A549 treated with GW870086 at 1 μM for 4 hours (cell line): ENCODE data around the gene AURKAIP1. TPM values are rescaled to one million over a fixed set of nuclear protein-coding genes. Genes with fewer than 3 reads are reported as not detected.

Source experiments
- total RNA-seq: library from RNA; stranded (reverse); fragments of 200-300 nt; extraction: Qiagen RNA extraction; gene quantifications from 5 replicates; pipeline ENCODE4 v1.2.3, GENCODE V29; 2022; ENCODE audit warnings: low read depth

Gene AURKAIP1
- 110 to 188 TPM (median 169 TPM) in 5 replicates for total RNA-seq

GRCh38 chr1:1374929-1375662 lies at the start of gene AURKAIP1:
AURKAIP1 (minus strand) TSS chr1:1375207; CDS start chr1:1374756, 451 bp downstream.

DNA sequence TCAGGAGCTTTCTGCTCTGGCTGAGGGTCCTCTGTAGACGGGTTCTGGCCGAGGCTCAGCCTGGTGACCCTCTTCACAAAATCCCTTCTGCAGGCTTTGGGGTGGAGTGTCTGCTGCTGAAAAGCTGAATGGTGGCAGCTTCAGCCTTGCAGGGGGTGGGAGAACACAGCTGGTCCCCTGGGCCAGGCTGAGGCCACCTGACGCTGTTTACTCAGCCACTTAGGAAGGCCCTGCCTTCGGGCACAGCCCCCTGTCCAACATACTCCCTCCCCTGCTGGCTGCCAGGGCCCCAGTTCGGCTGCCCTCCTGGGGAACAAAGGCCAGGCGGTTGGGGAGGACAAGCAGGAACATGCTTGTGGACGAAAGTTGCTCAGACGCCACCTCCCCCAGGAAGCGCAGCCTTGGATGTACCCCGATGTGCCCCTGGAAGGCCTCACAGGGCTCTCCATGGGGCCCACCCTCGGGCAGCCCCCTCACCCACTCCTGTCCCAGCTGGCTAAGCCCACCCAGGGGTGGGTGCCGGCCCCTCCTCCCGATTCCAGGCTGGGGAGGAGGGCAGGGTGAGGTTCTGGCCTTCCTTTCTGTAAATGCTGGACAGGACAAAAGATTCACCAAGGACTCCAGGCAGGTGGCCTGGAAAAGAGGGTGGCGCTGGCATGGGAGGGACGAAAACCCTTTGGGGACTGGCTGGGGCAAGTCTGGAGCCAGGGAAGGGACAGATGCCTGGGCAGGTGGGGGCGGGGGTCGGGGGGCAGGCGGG lies 46.3 kb upstream of the AURKAIP1 start, which contains the start of gene ANKRD65:
TSS of gene ANKRD65 (minus strand) at position 130 of the 760 bp plus-strand sequence. CDS start 271 bp downstream, outside the sequence.

DNA sequence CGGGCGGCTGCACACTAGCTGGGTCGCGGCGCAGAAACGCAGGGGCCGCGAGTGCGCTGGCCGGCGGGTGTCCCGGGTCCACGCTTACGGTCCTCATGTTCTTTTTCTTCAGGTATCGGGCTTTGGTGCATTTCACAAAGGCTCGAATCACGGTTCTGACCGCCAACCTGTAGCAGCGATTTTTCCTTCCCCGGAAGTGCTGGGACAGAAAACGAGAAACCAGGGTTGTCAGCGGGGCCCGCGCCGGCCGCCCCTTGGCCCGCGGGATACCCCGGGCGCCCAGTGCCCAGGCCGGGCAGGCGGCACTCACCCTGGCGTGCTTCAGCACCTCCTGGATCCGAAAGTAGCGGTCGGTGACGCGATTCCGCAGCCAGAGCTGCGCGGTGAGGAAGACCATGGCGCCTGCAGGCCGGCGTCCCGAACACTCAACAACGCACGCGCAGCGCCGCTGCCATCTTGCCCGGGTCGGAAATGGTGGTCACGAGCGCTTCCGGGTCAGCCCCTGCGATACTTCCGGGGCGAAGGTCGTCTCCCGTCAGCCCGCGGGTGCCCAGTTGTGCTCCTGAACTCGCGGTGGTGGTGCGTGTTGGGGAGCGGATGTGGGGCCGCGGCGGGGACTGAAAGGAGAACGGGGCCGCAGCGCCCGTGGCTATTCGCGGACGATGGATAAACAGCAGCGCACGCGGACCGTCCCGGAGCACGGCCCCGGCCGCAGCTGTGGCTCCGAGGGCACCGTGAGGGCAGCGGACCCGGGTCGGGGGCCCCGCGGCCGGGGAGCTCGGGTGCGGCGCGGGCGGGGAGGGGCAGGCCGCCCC lies 32.0 kb upstream of the AURKAIP1 start, which contains the start of gene MRPL20:
TSS of gene MRPL20 (minus strand) at position 473 of the 815 bp plus-strand sequence. CDS start at position 397, 76 bp downstream.

GRCh38 chr1:1399187-1399871 lies 24.3 kb upstream of the AURKAIP1 start, which contains the start of gene CCNL2:
CCNL2 (minus strand) TSS chr1:1399335; CDS start chr1:1399306, 29 bp downstream.

DNA sequence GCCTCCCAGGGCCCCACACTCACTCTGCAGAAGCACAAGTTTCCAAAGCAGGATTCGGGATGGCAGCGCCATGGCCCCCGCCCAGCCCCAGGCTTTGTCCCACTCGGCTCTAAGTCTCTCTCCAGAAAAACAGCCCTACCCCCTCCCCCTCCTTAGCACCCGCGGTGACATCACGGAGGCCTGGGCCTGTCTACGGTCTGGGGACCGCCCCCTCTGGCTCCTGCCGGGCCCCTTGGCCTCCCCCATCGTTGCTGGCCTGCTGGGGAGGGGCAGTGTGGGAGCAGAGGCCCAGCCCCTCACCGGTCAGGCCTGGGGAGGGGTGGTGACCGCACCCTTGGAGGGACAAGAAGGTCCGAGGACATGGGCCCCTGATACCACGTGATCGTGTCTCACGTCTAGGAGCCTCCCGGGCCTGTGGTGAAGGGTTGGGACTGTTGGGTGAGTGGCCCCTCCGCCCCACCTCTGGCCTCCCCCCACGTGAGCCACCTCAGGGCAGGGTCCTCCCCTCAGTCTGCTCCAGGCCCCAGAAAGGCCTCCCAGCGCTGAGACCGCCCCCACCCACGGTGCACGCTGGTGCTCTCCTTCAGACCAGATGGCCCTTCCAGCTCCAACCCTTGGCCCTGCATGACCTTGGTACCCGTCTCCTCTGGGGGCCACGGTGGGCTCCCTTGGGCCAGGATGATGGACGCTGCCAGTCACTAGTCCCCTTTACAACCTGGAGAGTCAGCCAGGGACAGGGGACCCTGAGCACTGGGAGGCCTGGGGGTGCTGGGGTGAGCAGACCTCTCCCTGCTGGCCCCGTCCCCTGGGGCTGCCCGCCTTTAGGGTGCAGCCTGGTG lies 16.4 kb downstream of the AURKAIP1 start, which contains the start of gene MXRA8:
TSS of gene MXRA8 (minus strand) at position 123 of the 839 bp plus-strand sequence. CDS start at position 72, 51 bp downstream.

GRCh38 chr1:1349256-1350012 lies 25.6 kb downstream of the AURKAIP1 start, which contains the start of gene DVL1:
DVL1 (minus strand) TSS chr1:1349418; CDS start chr1:1349065, 353 bp downstream.

GRCh38 chr1:1331068-1331965 lies 43.7 kb downstream of the AURKAIP1 start, which contains the start of gene TAS1R3:
TAS1R3 (plus strand) TSS chr1:1331280; CDS start chr1:1331346, 66 bp downstream.

DNA sequence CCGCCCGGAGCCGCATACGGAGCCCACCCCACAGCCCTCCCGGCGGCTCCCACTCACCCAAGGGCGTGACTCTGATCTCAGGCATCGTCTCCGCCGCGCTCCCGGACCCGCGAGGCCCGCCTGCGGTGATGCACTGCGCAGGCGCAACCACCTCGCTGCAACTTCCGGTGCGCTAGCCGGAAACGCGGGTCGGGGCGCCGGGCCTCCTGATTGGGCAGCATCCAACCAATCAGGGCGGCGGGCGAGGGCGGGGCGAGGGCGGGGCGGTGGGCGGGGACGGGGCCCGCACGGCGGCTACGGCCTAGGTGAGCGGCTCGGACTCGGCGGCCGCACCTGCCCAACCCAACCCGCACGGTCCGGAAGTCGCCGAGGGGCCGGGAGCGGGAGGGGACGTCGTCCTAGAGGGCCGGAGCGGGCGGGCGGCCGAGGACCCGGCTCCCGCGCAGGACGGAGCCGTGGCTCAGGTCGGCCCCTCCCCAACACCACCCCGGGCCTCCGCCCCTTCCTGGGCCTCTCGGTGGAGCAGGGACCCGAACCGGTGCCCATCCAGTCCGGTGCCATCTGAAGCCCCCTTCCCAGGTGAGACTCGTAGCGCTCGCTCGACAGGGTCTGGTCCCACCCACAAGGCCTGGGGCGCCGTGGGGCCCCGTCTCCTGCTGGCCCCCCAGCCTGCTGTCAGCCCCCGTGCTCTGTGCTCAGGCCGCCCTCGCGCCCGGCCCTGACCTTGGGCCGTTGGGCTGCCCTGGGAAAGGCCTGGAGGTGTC lies 50.3 kb downstream of the AURKAIP1 start, which contains the start of the genes CPTP and INTS11:
TSS of gene CPTP (plus strand) at position 279 of the 764 bp plus-strand sequence. CDS start 2,109 bp downstream, outside the sequence.
TSS of gene INTS11 (minus strand) at position 137 of the 764 bp plus-strand sequence. CDS start at position 85, 52 bp downstream.

Other genes starting within 250 kb of the AURKAIP1 start
- not detected in 5 replicates for gene TTLL10, start 201.3 kb downstream of the AURKAIP1 start, total RNA-seq
- gene TNFRSF18, start 168.6 kb downstream of the AURKAIP1 start, total RNA-seq, result 0.14 to 0.19 TPM in 2 of 5 replicates, not detected in the others
- gene TNFRSF4, start 161.1 kb downstream of the AURKAIP1 start, total RNA-seq, result 0.12 to 0.22 TPM in 2 of 5 replicates, not detected in the others
- gene SDF4, start 143.2 kb downstream of the AURKAIP1 start, total RNA-seq, result 108 to 134 TPM (median 126 TPM) in 5 replicates
- 11.1 to 18.4 TPM (median 17.7 TPM) in 5 replicates for gene B3GALT6, start 143.0 kb downstream of the AURKAIP1 start, total RNA-seq
- 0.98 to 1.7 TPM (median 1.6 TPM) in 5 replicates for gene C1QTNF12, start 128.5 kb downstream of the AURKAIP1 start, total RNA-seq
- gene UBE2J2, start 101.4 kb downstream of the AURKAIP1 start, total RNA-seq, result 38.9 to 49.3 TPM (median 46.2 TPM) in 5 replicates
- gene SCNN1D, start 94.8 kb downstream of the AURKAIP1 start, total RNA-seq, result 0.77 to 2.1 TPM (median 1.1 TPM) in 5 replicates
- gene ACAP3, start 67.3 kb downstream of the AURKAIP1 start, total RNA-seq, result 11.4 to 15.4 TPM (median 14.5 TPM) in 5 replicates
- 17.2 to 24.7 TPM (median 23.5 TPM) in 5 replicates for gene PUSL1, start 66.6 kb downstream of the AURKAIP1 start, total RNA-seq
- 45.2 to 58.3 TPM (median 56.8 TPM) in 5 replicates for gene INTS11, start 50.5 kb downstream of the AURKAIP1 start, total RNA-seq
- 15.6 to 23.7 TPM (median 21.0 TPM) in 5 replicates for gene CPTP, start 50.4 kb downstream of the AURKAIP1 start, total RNA-seq
- 0.08 to 0.19 TPM (median 0.16 TPM) in 5 replicates for gene TAS1R3, start 43.9 kb downstream of the AURKAIP1 start, total RNA-seq
- gene DVL1, start 25.8 kb downstream of the AURKAIP1 start, total RNA-seq, result 51.2 to 74.2 TPM (median 71.4 TPM) in 5 replicates
- 0.11 to 0.62 TPM (median 0.56 TPM) in 4 of 5 replicates, not detected in the other for gene MXRA8, start 16.7 kb downstream of the AURKAIP1 start, total RNA-seq
- gene CCNL2, start 24.1 kb upstream of the AURKAIP1 start, total RNA-seq, result 43.5 to 57.6 TPM (median 53.1 TPM) in 5 replicates
- gene MRPL20, start 32.1 kb upstream of the AURKAIP1 start, total RNA-seq, result 128 to 156 TPM (median 134 TPM) in 5 replicates
- gene ANKRD65, start 46.1 kb upstream of the AURKAIP1 start, total RNA-seq, result 0.06 TPM in 1 of 5 replicates, not detected in the others
- 4.4 to 16.3 TPM (median 14.5 TPM) in 5 replicates for gene VWA1, start 60.5 kb upstream of the AURKAIP1 start, total RNA-seq
- not detected in 5 replicates for gene ATAD3C, start 74.5 kb upstream of the AURKAIP1 start, total RNA-seq
- 1.4 to 3.9 TPM (median 2.9 TPM) in 5 replicates for gene ATAD3B, start 96.6 kb upstream of the AURKAIP1 start, total RNA-seq
- gene ATAD3A, start 137.0 kb upstream of the AURKAIP1 start, total RNA-seq, result 28.5 to 39.6 TPM (median 37.7 TPM) in 5 replicates
- gene TMEM240, start 165.4 kb upstream of the AURKAIP1 start, total RNA-seq, result 0.39 to 0.81 TPM (median 0.44 TPM) in 4 of 5 replicates, not detected in the other
- 84.7 to 113 TPM (median 104 TPM) in 5 replicates for gene SSU72, start 199.7 kb upstream of the AURKAIP1 start, total RNA-seq
- 5.4 to 8.5 TPM (median 8.1 TPM) in 5 replicates for gene FNDC10, start 224.9 kb upstream of the AURKAIP1 start, total RNA-seq
- 8.4 to 19.3 TPM (median 17.3 TPM) in 5 replicates for gene MIB2, start 240.3 kb upstream of the AURKAIP1 start, total RNA-seq